SK-N-MC (cell line): Measurements from ENCODE around the gene ZSCAN5A.
"Not testable (repeated sequence)": the region's sequence is repeated elsewhere in the genome, so short reads cannot be mapped to it uniquely, and the experiment has no call there.

Experiments used
- DNase-seq: peaks from one replicate; pipeline ENCODE4 v3.0.0-alpha.2; 2011; ENCODE audit warnings: low read depth, low spot score
- H3K27ac ChIP-seq: fragments of 200-600 bp; sonication (generic); 2 replicates; pipeline ENCODE4 v1.5.1; 2016; ENCODE audit warnings: mixed run types
- H3K36me3 ChIP-seq: fragments of 200-600 bp; sonication (generic); 2 replicates; pipeline ENCODE4 v1.6.1; 2017; ENCODE audit warnings: antibody characterized with exemption, low read length, mixed read lengths; ENCODE audit not compliant: insufficient read depth
- H3K4me3 ChIP-seq: fragments of 200-600 bp; sonication (generic); 2 replicates; pipeline ENCODE4 v1.5.1; 2016
- H3K9ac ChIP-seq: fragments of 200-600 bp; sonication (generic); 2 replicates; pipeline ENCODE4 v1.8.0; 2017; ENCODE audit warnings: mixed run types, mixed read lengths; ENCODE audit not compliant: insufficient read length
- H3K9me3 ChIP-seq: fragments of 200-600 bp; sonication (generic); 2 replicates; pipeline ENCODE4 v1.6.1; 2017; ENCODE audit warnings: low read depth, mild to moderate bottlenecking, antibody characterized with exemption, low read length, moderate library complexity, mixed read lengths
- EZH2 ChIP-seq: fragments of 200-600 bp; sonication (generic); IDR thresholded peaks from one replicate; pipeline ENCODE4 v1.6.1; 2017; ENCODE audit warnings: antibody characterized with exemption
- FOXP2 ChIP-seq: optimal IDR thresholded peaks from 2 replicates; pipeline ENCODE3; 2011; ENCODE audit warnings: mild to moderate bottlenecking, moderate library complexity; ENCODE audit not compliant: insufficient read depth; ENCODE audit errors: extremely low read length, control extremely low read depth
- POLR2AphosphoS5 ChIP-seq: IDR thresholded peaks from 2 replicates; pipeline ENCODE4 v1.6.1; 2012; ENCODE audit warnings: mild to moderate bottlenecking, low read depth, low read length, borderline replicate concordance

The ZSCAN5A gene

DNA sequence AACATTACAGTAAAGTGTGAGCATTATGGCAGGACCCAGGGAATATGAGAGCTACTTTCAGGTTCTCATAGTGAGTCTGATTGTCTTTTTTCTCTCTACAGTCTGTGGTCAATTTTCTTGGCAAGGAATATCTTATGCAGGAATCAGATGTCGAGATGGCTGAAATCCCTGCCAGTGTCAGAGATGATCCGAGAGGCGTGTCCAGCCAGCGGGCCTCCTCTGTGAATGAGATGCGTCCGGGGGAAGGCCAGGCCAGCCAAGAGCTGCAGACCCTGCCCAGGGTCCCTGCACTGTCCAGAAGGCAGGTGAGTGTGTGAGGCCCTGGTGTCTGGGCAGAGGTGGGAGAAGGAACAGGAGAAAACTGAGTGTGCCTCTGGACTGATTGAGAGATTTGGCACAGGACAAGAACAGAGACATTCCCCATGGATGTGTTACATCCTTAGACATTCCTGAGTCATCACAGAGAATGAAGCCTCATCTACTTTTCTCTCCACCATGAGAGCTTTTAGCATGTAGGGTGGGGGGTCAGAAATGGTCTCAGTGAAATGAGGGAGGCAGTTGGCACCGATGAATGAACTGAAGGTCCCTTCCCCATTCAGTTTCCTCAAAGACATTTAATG, 69.4 kb downstream of the ZSCAN5A start:
- no peak overlapping the region for H3K9ac ChIP-seq
- no peak overlapping the region for H3K4me3 ChIP-seq
- DNase-seq: no peak
- H3K27ac ChIP-seq: no peak overlapping the region
- H3K9me3 ChIP-seq: no peaks in the 10 kb centered on the region
- TF ChIP-seq EZH2 (no peak), POLR2AphosphoS5 (no peak), FOXP2 (no peak)
- H3K36me3 ChIP-seq: no peaks in the 10 kb centered on the region

DNA sequence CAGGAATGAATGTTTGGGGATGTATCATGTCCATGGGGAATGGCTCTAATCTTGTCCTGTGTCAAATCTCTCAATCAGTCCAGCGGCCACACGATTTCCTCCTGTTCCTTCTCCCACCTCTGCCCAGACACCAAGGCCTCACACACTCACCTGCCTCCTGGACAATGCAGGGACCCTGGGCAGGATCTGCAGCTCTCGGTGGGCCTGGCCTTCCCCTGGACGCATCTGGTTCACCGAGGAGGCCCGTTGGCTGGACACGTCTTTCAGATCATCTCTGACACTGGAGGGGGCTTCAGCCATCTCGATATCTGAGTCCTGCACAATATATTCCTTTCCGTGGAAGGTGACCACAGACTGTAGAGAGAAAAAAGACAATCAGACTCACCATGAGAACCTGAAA, 91.2 kb downstream of the ZSCAN5A start:
- no peak overlapping the region for H3K4me3 ChIP-seq
- no peaks in the 10 kb centered on the region for H3K36me3 ChIP-seq
- no peak for DNase-seq
- no peak overlapping the region for H3K9ac ChIP-seq
- H3K27ac ChIP-seq: no peak overlapping the region
- TF ChIP-seq POLR2AphosphoS5 (no peak), FOXP2 (no peak), EZH2 (no peak)
- H3K9me3 ChIP-seq: no peaks in the 10 kb centered on the region

DNA sequence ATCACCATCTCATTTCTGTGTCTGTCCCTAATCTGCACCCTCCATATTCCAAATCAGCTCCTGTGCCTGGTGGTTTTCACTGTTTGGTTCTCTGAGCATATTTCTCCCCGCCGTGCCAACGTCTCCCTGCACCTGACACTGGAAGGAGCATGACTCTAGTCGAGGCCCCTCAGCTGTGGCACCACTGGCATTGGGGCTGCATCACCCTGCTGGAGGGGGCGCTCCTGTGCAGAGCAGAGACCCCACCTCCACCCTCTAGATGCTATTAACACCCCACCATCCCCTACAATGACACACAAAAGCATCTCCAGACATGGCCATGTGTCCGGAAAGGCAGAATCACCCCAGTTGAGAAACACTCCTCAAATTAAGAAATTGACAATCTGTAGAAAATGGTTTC, 91.7 kb downstream of the ZSCAN5A start:
- H3K9me3 ChIP-seq: no peaks in the 10 kb centered on the region
- TF ChIP-seq EZH2: no peak
- no peak for TF ChIP-seq FOXP2
- TF ChIP-seq POLR2AphosphoS5: no peak

DNA sequence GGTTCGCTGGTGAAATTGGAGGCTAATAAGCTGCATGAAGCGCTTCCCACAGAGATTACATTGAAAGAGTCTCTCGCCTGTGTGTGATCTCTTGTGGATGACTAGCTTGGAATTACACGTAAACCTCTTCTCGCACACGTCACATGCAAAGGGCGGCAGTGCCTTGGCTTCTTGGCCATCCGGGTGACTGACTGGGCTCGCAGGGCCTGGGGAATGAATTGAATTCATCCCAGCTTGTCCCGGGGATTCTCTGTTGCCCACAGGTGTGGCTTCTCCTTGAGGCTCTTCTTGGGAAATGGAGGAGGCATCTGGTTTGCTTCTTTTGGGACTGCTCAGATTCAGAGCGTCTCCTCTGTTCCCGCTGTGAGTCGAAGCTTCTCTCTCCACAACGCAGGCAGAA, 92.8 kb downstream of the ZSCAN5A start:
- Histone ChIP-seq H3K4me3 (no peak overlapping the region), H3K36me3 (no peaks in the 10 kb centered on the region), H3K9me3 (no peaks in the 10 kb centered on the region), H3K9ac (no peak overlapping the region), H3K27ac (no peak overlapping the region)
- no peak for DNase-seq
- TF ChIP-seq EZH2 (no peak), POLR2AphosphoS5 (no peak), FOXP2 (no peak)

More for the DNA sequence above, 91.7 kb downstream of the ZSCAN5A start:
- Histone ChIP-seq H3K27ac (no peak overlapping the region), H3K36me3 (no peaks in the 10 kb centered on the region), H3K9ac (no peak overlapping the region), H3K4me3 (no peak overlapping the region)
- no peak for DNase-seq

DNA sequence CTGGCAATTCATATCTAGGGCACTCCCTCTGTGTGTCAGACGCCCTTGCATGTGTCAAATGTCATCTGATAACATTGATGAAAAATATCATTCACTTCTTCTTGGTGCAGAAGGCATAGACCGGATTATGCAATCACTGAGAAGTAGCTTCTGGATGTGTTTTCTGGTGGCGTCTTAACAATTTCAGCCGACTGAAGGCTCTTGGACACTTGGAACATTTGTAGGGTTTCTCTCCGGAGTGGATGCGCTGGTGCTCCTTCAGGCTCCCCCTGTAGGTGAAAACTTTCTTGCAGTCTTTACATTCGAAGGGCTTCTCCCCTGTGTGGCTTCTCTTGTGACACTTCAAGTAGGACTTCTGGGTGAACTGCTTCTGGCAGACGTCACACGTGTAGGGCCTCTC, 93.2 kb downstream of the ZSCAN5A start:
- H3K4me3 ChIP-seq, H3K9ac ChIP-seq, H3K36me3 ChIP-seq, H3K27ac ChIP-seq, DNase-seq, H3K9me3 ChIP-seq: not testable (repeated sequence)

DNA sequence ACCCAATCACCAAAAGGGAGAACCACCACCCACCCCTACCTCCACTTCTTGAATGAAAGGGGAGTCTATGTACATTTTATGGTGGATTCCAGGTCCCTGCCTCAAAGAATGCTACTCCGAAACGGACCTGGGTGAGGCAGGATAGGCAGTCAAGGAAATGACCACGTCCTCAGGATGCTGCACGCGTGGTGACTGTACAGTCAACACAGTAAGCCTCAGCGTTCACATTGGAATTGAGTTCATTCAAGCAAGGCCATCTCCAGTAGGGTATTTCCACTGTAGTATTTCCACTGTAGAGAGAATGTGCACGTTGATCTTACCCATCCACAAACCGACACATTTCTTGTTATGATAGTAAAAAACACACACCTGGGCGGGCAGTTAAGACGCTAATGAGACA, 95.7 kb downstream of the ZSCAN5A start:
- TF ChIP-seq FOXP2 (no peak), POLR2AphosphoS5 (no peak)
- H3K27ac ChIP-seq: no peak overlapping the region
- H3K9me3 ChIP-seq: no peaks in the 10 kb centered on the region
- H3K4me3 ChIP-seq: no peak overlapping the region
- no peak overlapping the region for H3K9ac ChIP-seq
- DNase-seq: no peak
- H3K36me3 ChIP-seq: no peaks in the 10 kb centered on the region

DNA sequence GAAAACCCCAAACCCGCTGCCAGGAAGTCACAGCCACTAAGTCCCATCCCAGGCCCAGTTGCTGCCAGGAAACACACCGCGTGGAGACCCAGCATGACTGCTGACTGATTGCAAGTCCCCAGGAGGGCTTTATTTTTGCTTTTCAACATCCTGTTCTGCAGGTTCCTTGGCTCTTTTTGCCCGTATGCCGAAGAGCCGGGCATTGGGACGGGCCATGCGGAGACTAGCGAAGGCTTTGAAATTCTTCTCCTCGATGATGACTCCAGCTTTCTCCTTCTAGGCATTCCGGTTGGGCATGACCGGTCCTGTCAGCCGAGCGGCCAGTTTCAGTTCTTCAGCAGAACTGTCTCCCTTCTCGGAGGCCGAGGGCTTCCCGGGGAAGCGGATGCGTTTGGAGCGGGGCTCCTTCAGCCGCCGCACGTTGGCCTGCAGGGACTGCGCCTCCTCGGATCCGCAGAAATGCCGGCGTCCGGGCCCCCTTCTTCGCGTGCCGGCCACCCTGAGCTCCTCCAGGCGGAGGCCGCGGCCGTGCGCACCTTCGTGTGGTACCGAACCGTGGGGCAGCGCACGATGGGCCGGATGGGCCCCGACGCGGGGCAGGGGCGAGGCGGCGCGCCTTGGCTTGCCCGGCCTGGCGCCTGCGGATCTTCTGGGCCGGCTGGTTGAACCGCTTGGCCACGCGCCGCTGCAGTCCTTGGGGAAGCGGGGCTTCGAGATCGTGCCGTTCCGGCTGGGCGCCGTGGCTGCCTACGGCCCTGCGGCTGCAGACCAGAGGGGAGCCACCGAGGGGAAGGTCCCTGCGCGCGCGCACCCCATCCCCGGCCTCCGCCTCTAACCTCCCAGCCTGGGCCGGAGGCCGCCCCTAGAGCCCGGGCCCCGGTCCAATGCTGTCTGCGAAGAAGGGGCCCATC, 97.3 kb downstream of the ZSCAN5A start:
- H3K9me3 ChIP-seq: no peaks in the 10 kb centered on the region
- DNase-seq: no peak
- H3K36me3 ChIP-seq: no peaks in the 10 kb centered on the region
- H3K9ac ChIP-seq: no peak overlapping the region
- H3K4me3 ChIP-seq: no peak overlapping the region
- H3K27ac ChIP-seq: no peak overlapping the region
- no peak for TF ChIP-seq POLR2AphosphoS5
- no peak for TF ChIP-seq FOXP2
- no peak for TF ChIP-seq EZH2

DNA sequence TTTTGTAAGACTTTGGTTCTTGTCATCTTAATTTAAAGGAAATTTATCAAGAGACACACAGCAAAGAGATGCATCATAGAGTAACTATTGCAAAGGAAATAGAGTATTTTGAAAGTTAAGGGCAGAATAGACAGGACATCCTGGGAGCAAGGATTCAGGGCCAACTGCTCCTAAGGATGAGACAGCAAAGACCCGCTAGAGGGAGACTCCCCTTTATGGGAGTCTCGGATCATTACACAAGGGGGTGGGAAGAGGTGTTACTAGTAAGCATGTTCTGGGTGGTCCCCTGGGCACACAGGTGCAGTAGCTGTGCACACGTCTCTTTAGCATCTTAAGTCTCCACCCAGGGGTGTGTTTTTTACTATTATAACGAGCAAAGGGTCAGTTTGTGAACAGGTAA, 102.9 kb downstream of the ZSCAN5A start:
- no peak for DNase-seq
- TF ChIP-seq POLR2AphosphoS5: no peak
- no peak for TF ChIP-seq EZH2
- no peak for TF ChIP-seq FOXP2
- H3K9me3 ChIP-seq: no peaks in the 10 kb centered on the region

DNA sequence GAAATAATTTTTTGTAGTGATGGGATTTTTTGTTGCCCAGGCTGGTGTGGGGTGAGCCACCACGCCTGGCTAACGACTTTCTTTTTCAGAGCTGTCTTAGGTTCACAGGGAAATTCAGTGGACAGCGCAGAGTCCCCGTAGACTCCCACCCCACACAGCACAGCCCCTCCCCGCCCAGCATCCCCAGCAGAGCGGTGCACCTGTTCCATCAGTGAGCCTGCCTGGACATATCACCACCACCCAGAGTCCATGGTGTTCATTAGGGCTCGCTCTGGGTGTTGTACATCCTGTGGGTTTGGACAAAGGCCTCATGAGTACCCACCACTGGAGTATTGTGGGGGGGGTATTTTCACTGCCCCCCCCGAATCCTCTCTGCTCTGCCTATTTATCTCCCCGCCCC, 104.6 kb downstream of the ZSCAN5A start:
- H3K4me3 ChIP-seq, H3K9ac ChIP-seq: not testable (repeated sequence)

More for the DNA sequence above, 102.9 kb downstream of the ZSCAN5A start:
- Histone ChIP-seq H3K36me3 (no peaks in the 10 kb centered on the region), H3K4me3 (no peak overlapping the region), H3K9ac (no peak overlapping the region), H3K27ac (no peak overlapping the region)

More for the DNA sequence above, 104.6 kb downstream of the ZSCAN5A start:
- DNase-seq, H3K27ac ChIP-seq, H3K9me3 ChIP-seq, H3K36me3 ChIP-seq: not testable (repeated sequence)
